Astrocyte (in vitro differentiated cells and primary cell): ENCODE results near the gene KRT13. TPM values are rescaled to one million over a fixed set of nuclear protein-coding genes. Genes with fewer than 3 reads are reported as not detected.

Experiments used
- DNase-seq: peaks from one replicate; pipeline ENCODE4 v3.0.0-alpha.2; 2010; ENCODE audit warnings: low read depth
- FAIRE-seq: peaks from 2 replicates; lab custom pipeline; 2011; peaks lifted over from hg19 to GRCh38; lab: Jason Lieb, UNC
- H2AFZ ChIP-seq: 2 replicates; pipeline ENCODE4 v1.6.0; 2012; ENCODE audit warnings: low read depth, low read length, inconsistent platforms
- H3K27ac ChIP-seq: 2 replicates; pipeline ENCODE4 v1.5.1; 2011; ENCODE audit warnings: low read depth, low read length, inconsistent platforms
- H3K27me3 ChIP-seq: 2 replicates; pipeline ENCODE4 v1.6.0; 2011; ENCODE audit warnings: low read length, inconsistent platforms; ENCODE audit not compliant: insufficient read depth
- H3K36me3 ChIP-seq: 2 replicates; pipeline ENCODE4 v1.5.1; 2011; ENCODE audit warnings: low read length, inconsistent platforms; ENCODE audit not compliant: insufficient read depth
- H3K4me1 ChIP-seq: 2 replicates; pipeline ENCODE4 v1.5.1; 2011; ENCODE audit warnings: low read length, inconsistent platforms; ENCODE audit not compliant: insufficient read depth
- H3K4me2 ChIP-seq: 2 replicates; pipeline ENCODE4 v1.6.0; 2012; ENCODE audit warnings: low read length, inconsistent platforms
- H3K4me3 ChIP-seq: 2 replicates; pipeline ENCODE4 v1.5.1; 2011; ENCODE audit warnings: low read depth, mild to moderate bottlenecking, low read length, inconsistent platforms; ENCODE audit not compliant: insufficient read depth
- H3K79me2 ChIP-seq: 2 replicates; pipeline ENCODE4 v1.6.0; 2012; ENCODE audit warnings: mild to moderate bottlenecking, low read length, inconsistent platforms; ENCODE audit not compliant: insufficient read depth
- H3K9ac ChIP-seq: 2 replicates; pipeline ENCODE4 v1.6.0; 2012; ENCODE audit warnings: mild to moderate bottlenecking, low read length, inconsistent platforms
- H3K9me3 ChIP-seq: 2 replicates; pipeline ENCODE4 v1.5.1; 2012; ENCODE audit warnings: low read depth, mild to moderate bottlenecking, low read length, inconsistent platforms; ENCODE audit not compliant: insufficient read depth
- H4K20me1 ChIP-seq: 2 replicates; pipeline ENCODE4 v1.6.0; 2012; ENCODE audit warnings: low read length, inconsistent platforms; ENCODE audit not compliant: insufficient read depth
- H3K27ac Mint-ChIP-seq: one replicate; pipeline ENCODE4 v1.8.0; 2021; ENCODE audit warnings: mild to moderate bottlenecking, mixed read lengths; ENCODE audit not compliant: unreplicated experiment
- H3K27me3 Mint-ChIP-seq: one replicate; pipeline ENCODE4 v1.8.0; 2021; ENCODE audit warnings: low read depth, mixed read lengths; ENCODE audit not compliant: unreplicated experiment
- H3K36me3 Mint-ChIP-seq: one replicate; pipeline ENCODE4 v1.8.0; 2021; ENCODE audit warnings: low read depth, mixed read lengths; ENCODE audit not compliant: unreplicated experiment
- H3K4me1 Mint-ChIP-seq: one replicate; pipeline ENCODE4 v1.8.0; 2021; ENCODE audit warnings: low read depth, mixed read lengths; ENCODE audit not compliant: unreplicated experiment
- H3K4me3 Mint-ChIP-seq: one replicate; pipeline ENCODE4 v1.8.0; 2021; ENCODE audit warnings: mild to moderate bottlenecking, moderate library complexity, mixed read lengths; ENCODE audit not compliant: unreplicated experiment
- H3K9me3 Mint-ChIP-seq: one replicate; pipeline ENCODE4 v1.8.0; 2021; ENCODE audit warnings: mild to moderate bottlenecking, mixed read lengths; ENCODE audit not compliant: unreplicated experiment
- CTCF ChIP-seq: IDR thresholded peaks from 2 replicates; pipeline ENCODE4 v1.5.1; 2011; ENCODE audit warnings: low read depth, mild to moderate bottlenecking, inconsistent platforms, low read length, moderate library complexity; ENCODE audit not compliant: insufficient read depth
- EZH2 ChIP-seq: IDR thresholded peaks from 2 replicates; pipeline ENCODE4 v1.6.1; 2012; ENCODE audit warnings: mild to moderate bottlenecking, low read length, inconsistent platforms; ENCODE audit not compliant: insufficient read depth
- total RNA-seq: library from RNA; stranded (reverse); gene quantifications from 2 replicates; pipeline ENCODE4 v1.2.1, GENCODE V29; 2021

Gene KRT13
- total RNA-seq, 1 donor from 2014 or later, result not detected

DNA sequence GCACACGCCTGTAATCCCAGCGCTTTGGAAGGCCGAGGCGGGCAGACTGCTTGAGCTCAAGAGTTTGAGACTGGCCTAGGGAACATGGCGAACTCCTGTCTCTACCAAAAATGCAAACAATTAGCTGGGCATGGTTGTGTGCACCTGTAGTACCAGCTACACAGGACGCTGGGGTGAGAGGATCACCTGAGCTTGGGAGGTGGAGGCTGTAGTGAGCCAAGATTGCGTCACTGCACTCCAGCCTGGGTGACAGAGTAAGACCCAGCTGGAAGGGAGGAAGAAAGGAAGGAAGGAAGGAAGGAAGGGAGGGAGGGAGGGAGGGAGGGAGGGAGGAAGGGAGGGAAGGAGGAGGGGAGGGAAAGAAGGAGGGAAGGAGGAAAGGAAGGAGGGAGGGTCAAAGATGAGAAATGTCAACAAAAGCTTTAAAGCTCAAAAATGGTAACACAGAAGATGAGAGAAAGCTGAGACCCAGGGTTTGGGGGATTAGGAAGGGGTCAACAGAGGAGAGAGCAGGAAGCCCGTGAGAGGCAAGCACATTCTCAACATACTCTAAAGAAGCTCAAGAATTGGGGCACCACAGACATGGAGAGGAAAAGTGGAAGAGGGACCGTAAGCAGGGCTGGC lies 27.6 kb upstream of the KRT13 start:
- no peaks in the 10 kb centered on the region for H3K9me3 ChIP-seq
- no peak for FAIRE-seq
- H3K27ac Mint-ChIP-seq, result no peak overlapping the region
- H3K9ac ChIP-seq, result no peak overlapping the region
- DNase-seq, result no peak
- H3K79me2 ChIP-seq, result no peaks in the 10 kb centered on the region
- TF ChIP-seq CTCF, result no peak
- TF ChIP-seq EZH2, result no peak
- H3K4me3 Mint-ChIP-seq, result no peak overlapping the region
- no peak overlapping the region for H2AFZ ChIP-seq
- no peak overlapping the region for H3K4me2 ChIP-seq
- H3K9me3 Mint-ChIP-seq, result no peaks in the 10 kb centered on the region
- peaks cover 21% of the 10 kb centered on the region for H3K4me1 Mint-ChIP-seq
- no peaks in the 10 kb centered on the region for H3K27me3 ChIP-seq
- H3K4me1 ChIP-seq, result peaks cover 22% of the 10 kb centered on the region
- peaks cover 2% of the 10 kb centered on the region for H3K36me3 Mint-ChIP-seq
- H3K27ac ChIP-seq, result no peak overlapping the region
- H4K20me1 ChIP-seq, result no peaks in the 10 kb centered on the region
- H3K36me3 ChIP-seq, result no peaks in the 10 kb centered on the region
- H3K27me3 Mint-ChIP-seq, result peaks cover 19% of the 10 kb centered on the region
- no peak overlapping the region for H3K4me3 ChIP-seq

DNA sequence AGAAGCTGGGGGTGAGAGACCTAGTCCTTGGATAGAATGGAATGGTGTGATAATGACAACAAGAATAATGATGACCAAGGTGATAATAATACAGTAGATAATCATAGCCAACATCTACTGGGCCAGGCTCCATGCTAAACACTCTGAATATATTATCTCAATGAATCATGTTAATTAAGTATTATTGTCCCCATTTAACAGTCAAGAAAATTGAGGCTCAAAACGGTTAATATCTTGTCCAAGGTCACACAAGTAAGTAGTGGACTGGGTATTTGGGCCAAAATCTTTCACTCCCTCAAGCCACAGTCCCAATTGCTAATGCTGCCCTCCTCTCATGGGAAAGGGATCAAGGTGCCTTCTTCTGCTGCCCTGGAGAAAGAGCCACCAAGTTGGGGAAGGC lies 26.6 kb upstream of the KRT13 start:
- peaks cover 19% of the 10 kb centered on the region for H3K4me1 Mint-ChIP-seq
- Histone ChIP-seq H3K9me3 (no peaks in the 10 kb centered on the region), H4K20me1 (no peaks in the 10 kb centered on the region), H3K4me2 (no peak overlapping the region), H3K27ac (no peak overlapping the region), H3K27me3 (no peaks in the 10 kb centered on the region), H3K4me3 (no peak overlapping the region), H3K36me3 (no peaks in the 10 kb centered on the region), H3K9ac (no peak overlapping the region), H3K4me1 (peaks cover 29% of the 10 kb centered on the region), H2AFZ (no peak overlapping the region), H3K79me2 (peaks cover 8% of the 10 kb centered on the region)
- no peak for DNase-seq
- TF ChIP-seq CTCF (no peak), EZH2 (no peak)
- H3K36me3 Mint-ChIP-seq, result no peaks in the 10 kb centered on the region
- peaks cover 17% of the 10 kb centered on the region for H3K27me3 Mint-ChIP-seq
- H3K4me3 Mint-ChIP-seq, result no peak overlapping the region
- no peaks in the 10 kb centered on the region for H3K9me3 Mint-ChIP-seq
- no peak for FAIRE-seq
- H3K27ac Mint-ChIP-seq, result no peak overlapping the region
